Omental fat pad (tissue), 4 donors: Measurements from ENCODE around the gene GAREM1. TPM values are rescaled to one million over a fixed set of nuclear protein-coding genes. Genes with fewer than 3 reads are reported as not detected.
"Not testable (repeated sequence)": the region's sequence is repeated elsewhere in the genome, so short reads cannot be mapped to it uniquely, and the experiment has no call there.

Experiments used
- ATAC-seq: fragments of 150-250 bp; one replicate; pipeline ENCODE4 v1.9.1; 2016; ENCODE audit warnings: mild to moderate bottlenecking, moderate library complexity; ENCODE audit not compliant: low FRiP score
- DNase-seq: peaks from one replicate; pipeline ENCODE4 v3.0.0-alpha.2; 2019; ENCODE audit warnings: low spot score
- CTCF ChIP-seq, 3 donors: fragments of 450-650 bp; IDR thresholded peaks; one replicate each; pipeline ENCODE4 v1.5.1; 2016 to 2017; ENCODE audit warnings: antibody characterized with exemption in 3 of 3, mild to moderate bottlenecking in 3 of 3, moderate library complexity in 2 of 3
- total RNA-seq, 4 donors: library from RNA; depleted of rRNA; stranded (reverse); fragments of >200 nt; gene quantifications; one replicate each; pipeline ENCODE4 v1.1.0, GENCODE V29; 2016

Gene GAREM1
- total RNA-seq, 4 donors from 2014 or later = 11.2 to 22.4 (median 13.8) TPM

DNA sequence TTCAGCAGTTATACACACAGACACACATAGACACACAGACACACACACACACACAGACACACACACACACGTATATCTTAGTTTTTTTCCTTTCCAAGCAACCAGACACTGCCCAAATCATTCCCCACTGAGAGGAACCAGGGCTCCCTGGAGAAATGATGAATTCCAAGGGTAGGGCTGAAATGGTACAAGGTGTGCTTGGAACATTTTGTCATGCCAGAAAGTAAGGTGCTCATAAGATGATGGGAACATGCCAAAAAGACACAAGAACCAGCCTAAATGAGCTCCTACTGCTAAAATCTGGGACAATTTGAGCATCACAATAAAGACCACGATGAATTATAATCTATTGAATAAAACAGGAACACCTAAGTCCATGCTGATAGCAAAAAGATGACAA is 177.6 kb downstream of the GAREM1 start:
- no peak for ATAC-seq
- TF ChIP-seq CTCF (IDR thresholded peaks at IDR 0.05) = no peak
- DNase-seq = no peak

DNA sequence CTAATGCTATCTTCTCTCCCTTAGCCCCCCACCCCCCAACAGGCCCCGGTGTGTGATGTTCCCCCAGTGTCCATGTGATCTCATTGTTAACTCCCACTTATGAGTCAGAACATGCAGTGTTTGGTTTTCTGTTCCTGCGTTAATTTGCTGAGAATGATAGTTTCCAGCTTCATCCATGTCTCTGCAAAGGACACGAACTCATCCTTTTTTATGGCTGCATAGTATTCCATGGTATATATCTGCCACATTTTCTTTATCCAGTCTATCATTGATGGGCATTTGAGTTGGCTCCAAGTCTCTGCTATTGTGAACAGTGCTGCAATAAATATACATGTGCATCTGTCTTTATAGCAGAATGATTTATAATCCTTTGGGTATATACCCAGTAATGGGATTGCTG is 179.1 kb downstream of the GAREM1 start:
- not testable (repeated sequence) for ATAC-seq, DNase-seq

DNA sequence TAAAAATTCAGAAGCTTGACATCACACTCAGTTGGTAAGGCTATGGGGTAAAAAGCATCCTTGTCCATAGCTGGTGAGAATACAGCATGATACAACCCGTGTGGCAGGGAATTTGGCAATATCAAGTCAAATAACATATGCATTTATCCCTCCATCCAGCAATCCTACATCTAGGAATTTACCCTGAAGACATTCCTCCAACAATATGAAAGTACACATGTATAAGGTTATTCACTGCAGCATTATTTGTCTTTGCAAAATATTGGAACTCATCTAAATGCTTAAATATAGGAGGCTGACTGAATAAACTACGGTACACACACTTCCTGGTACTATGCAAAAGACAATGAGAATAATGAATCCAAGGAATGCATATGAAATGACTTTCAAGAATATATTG is 179.9 kb downstream of the GAREM1 start:
- TF ChIP-seq CTCF (IDR thresholded peaks at IDR 0.05) = no peak
- DNase-seq (no peak), ATAC-seq (no peak)

DNA sequence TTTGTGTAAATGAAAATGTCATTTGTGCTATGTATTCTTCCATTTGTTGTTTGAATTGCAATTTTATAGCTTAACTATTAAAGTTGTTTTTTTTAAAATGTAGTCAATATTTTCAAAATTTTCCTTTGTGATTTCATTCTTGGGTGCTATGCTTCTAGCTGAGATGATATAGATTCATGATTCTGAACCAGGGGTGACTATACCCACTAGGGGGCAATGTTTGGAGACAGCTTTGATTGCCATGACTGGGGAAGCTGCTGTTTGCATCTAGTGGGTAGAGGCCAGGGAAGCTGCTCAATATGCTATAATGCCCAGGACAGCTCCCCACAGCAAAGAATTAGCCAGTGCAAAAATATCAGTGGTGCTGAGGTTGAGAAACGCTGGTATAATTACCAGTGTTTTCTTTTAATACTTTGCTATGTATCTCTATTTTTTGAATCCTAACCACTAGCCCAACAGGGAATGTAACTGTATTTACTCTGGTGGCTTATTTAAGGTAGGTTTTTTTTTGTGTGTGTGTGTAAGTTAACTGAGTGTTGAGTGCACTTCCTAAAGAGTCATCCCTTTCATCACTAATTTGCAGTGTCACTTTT is 181.1 kb downstream of the GAREM1 start:
- no peak for ATAC-seq

GRCh38 chr18:32287873-32288272 is 182.8 kb downstream of the GAREM1 start:
- no peak for DNase-seq
- TF ChIP-seq CTCF (IDR thresholded peaks at IDR 0.05) = no peak
- ATAC-seq = no peak

More for the DNA sequence above, 181.1 kb downstream of the GAREM1 start:
- no peak for DNase-seq
- TF ChIP-seq CTCF (IDR thresholded peaks at IDR 0.05) = no peak

DNA sequence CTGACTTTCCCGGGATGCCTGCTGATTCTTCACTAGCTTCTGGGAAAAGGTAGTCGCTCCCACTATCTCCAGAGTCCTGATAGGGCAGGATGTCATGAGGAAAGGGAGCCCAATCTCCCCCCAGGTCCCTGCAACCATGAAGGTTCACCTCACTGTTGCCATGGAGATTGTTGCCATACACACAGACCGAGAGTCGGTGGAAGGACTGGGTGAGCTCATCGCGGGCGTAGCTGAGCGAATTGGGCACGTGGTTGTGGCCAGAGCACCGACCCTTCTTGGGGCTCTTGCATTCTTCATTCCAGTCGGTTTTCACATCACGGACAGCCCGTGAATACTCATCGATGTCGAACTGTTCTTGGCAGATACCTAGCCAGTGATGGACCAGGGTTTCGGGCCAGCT is 183.4 kb downstream of the GAREM1 start:
- DNase-seq = no peak
- TF ChIP-seq CTCF (IDR thresholded peaks at IDR 0.05) = no peak
- ATAC-seq = no peak

GRCh38 chr18:32286749-32287148 is 183.9 kb downstream of the GAREM1 start:
- DNase-seq (no peak), ATAC-seq (no peak)
- TF ChIP-seq CTCF (IDR thresholded peaks at IDR 0.05) = no peak
